IPS-18a (cell line): ENCODE data around the gene SKI.

Source experiments
- H3K27ac ChIP-seq: one replicate; pipeline ENCODE4 v1.5.1; 2013; ENCODE audit warnings: low read length
- H3K27me3 ChIP-seq: one replicate; pipeline ENCODE4 v1.6.1; 2013; ENCODE audit warnings: mild to moderate bottlenecking, low read length; ENCODE audit not compliant: control insufficient read depth, insufficient read depth
- H3K36me3 ChIP-seq: one replicate; pipeline ENCODE4 v1.6.1; 2013; ENCODE audit warnings: low read depth, low read length; ENCODE audit not compliant: control insufficient read depth
- H3K4me1 ChIP-seq: one replicate; pipeline ENCODE4 v1.6.1; 2013; ENCODE audit warnings: low read depth, low read length; ENCODE audit not compliant: control insufficient read depth
- H3K4me3 ChIP-seq: one replicate; pipeline ENCODE4 v1.5.1; 2013; ENCODE audit warnings: low read length
- H3K9ac ChIP-seq: one replicate; pipeline ENCODE4 v1.6.1; 2013; ENCODE audit warnings: mild to moderate bottlenecking, low read length, moderate library complexity
- H3K9me3 ChIP-seq: one replicate; pipeline ENCODE4 v1.6.1; 2013; ENCODE audit warnings: low read depth, low read length; ENCODE audit not compliant: control insufficient read depth

SKI gene

GRCh38 chr1:2283991-2284895 is 56.1 kb downstream of the SKI start:
- H3K27me3 ChIP-seq = no peaks in the 10 kb centered on the region
- H3K36me3 ChIP-seq = no peaks in the 10 kb centered on the region
- no peak overlapping the region for H3K9ac ChIP-seq
- H3K4me1 ChIP-seq = peaks cover 15% of the 10 kb centered on the region
- no peak overlapping the region for H3K27ac ChIP-seq
- H3K4me3 ChIP-seq = no peak overlapping the region
- no peaks in the 10 kb centered on the region for H3K9me3 ChIP-seq

GRCh38 chr1:2284932-2285331 is 56.8 kb downstream of the SKI start:
- no peaks in the 10 kb centered on the region for H3K36me3 ChIP-seq
- no peaks in the 10 kb centered on the region for H3K27me3 ChIP-seq
- H3K27ac ChIP-seq = no peak overlapping the region
- H3K4me3 ChIP-seq = no peak overlapping the region
- no peaks in the 10 kb centered on the region for H3K9me3 ChIP-seq
- peaks cover 9% of the 10 kb centered on the region for H3K4me1 ChIP-seq
- no peak overlapping the region for H3K9ac ChIP-seq

GRCh38 chr1:2286923-2287322 is 58.8 kb downstream of the SKI start:
- no peaks in the 10 kb centered on the region for H3K27me3 ChIP-seq
- H3K9ac ChIP-seq = no peak overlapping the region
- no peaks in the 10 kb centered on the region for H3K36me3 ChIP-seq
- no peak overlapping the region for H3K4me3 ChIP-seq
- H3K4me1 ChIP-seq = peaks cover 5% of the 10 kb centered on the region
- H3K27ac ChIP-seq = no peak overlapping the region
- H3K9me3 ChIP-seq = no peaks in the 10 kb centered on the region

GRCh38 chr1:2287649-2288048 is 59.5 kb downstream of the SKI start:
- Histone ChIP-seq H3K36me3 (no peaks in the 10 kb centered on the region), H3K27ac (no peak overlapping the region), H3K9ac (no peak overlapping the region), H3K9me3 (no peaks in the 10 kb centered on the region), H3K4me3 (no peak overlapping the region), H3K4me1 (peaks cover 5% of the 10 kb centered on the region), H3K27me3 (no peaks in the 10 kb centered on the region)

GRCh38 chr1:2288311-2288710 is 60.2 kb downstream of the SKI start:
- Histone ChIP-seq H3K9ac (no peak overlapping the region), H3K4me3 (no peak overlapping the region), H3K27me3 (no peaks in the 10 kb centered on the region), H3K36me3 (no peaks in the 10 kb centered on the region), H3K4me1 (peaks cover 5% of the 10 kb centered on the region), H3K27ac (no peak overlapping the region), H3K9me3 (no peaks in the 10 kb centered on the region)

- Histone ChIP-seq H3K36me3 (no peaks in the 10 kb centered on the region), H3K9me3 (no peaks in the 10 kb centered on the region), H3K27ac (no peak overlapping the region), H3K27me3 (no peaks in the 10 kb centered on the region), H3K9ac (no peak overlapping the region), H3K4me3 (no peak overlapping the region), H3K4me1 (peaks cover 5% of the 10 kb centered on the region)
These were observed 60.9 kb downstream of the SKI start for GRCh38 chr1:2288816-2289536.

DNA sequence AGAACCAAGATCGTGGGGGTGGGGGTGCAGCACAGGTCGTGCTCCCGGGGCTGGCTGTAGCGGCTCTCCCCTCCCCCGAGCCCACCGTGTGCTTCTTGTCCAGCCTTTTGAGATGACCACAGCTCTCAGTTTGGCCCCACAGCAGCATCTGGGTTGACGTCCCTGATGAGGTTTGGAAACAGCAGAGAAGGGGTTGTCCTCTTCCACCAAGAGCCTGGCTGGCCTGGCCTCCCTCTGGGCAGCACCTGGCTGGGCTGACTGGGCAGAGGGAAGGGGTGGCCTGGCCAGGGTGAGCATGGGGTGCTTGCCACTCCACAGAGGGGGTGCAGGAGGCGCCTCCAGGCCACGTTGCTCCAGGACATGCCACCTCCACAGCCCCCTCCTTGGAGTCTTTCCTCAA is 61.5 kb downstream of the SKI start:
- Histone ChIP-seq H3K36me3 (no peaks in the 10 kb centered on the region), H3K4me1 (peaks cover 5% of the 10 kb centered on the region), H3K4me3 (no peak overlapping the region), H3K9me3 (no peaks in the 10 kb centered on the region), H3K27ac (no peak overlapping the region), H3K27me3 (no peaks in the 10 kb centered on the region), H3K9ac (no peak overlapping the region)

- Histone ChIP-seq H3K36me3 (no peaks in the 10 kb centered on the region), H3K27ac (no peak overlapping the region), H3K9me3 (no peaks in the 10 kb centered on the region), H3K9ac (no peak overlapping the region), H3K4me1 (peaks cover 5% of the 10 kb centered on the region), H3K27me3 (no peaks in the 10 kb centered on the region), H3K4me3 (no peak overlapping the region)
These were observed 62.1 kb downstream of the SKI start for GRCh38 chr1:2290171-2290578.

- H3K27ac ChIP-seq = no peak overlapping the region
- H3K9me3 ChIP-seq = no peaks in the 10 kb centered on the region
- no peak overlapping the region for H3K9ac ChIP-seq
These were observed 62.7 kb downstream of the SKI start for GRCh38 chr1:2290595-2291510.

GRCh38 chr1:2291577-2291976 is 63.5 kb downstream of the SKI start:
- Histone ChIP-seq H3K27ac (no peak overlapping the region), H3K36me3 (no peaks in the 10 kb centered on the region), H3K4me1 (peaks cover 5% of the 10 kb centered on the region), H3K27me3 (no peaks in the 10 kb centered on the region), H3K9me3 (no peaks in the 10 kb centered on the region), H3K4me3 (no peak overlapping the region), H3K9ac (no peak overlapping the region)

More at GRCh38 chr1:2290595-2291510, 62.7 kb downstream of the SKI start:
- no peaks in the 10 kb centered on the region for H3K36me3 ChIP-seq
- H3K4me3 ChIP-seq = no peak overlapping the region
- peaks cover 5% of the 10 kb centered on the region for H3K4me1 ChIP-seq
- no peaks in the 10 kb centered on the region for H3K27me3 ChIP-seq
